Loucy (cell line): ENCODE results near the gene CENPQ.

Experiments
- H2AFZ ChIP-seq: fragments of 200-600 bp; sonication (generic); 2 replicates; pipeline ENCODE4 v1.6.0; 2016; ENCODE audit warnings: antibody characterized with exemption, mild to moderate bottlenecking, low read length, moderate library complexity
- H3F3A ChIP-seq: fragments of 200-600 bp; 2 replicates; pipeline ENCODE4 v1.6.0; 2016; ENCODE audit warnings: antibody characterized with exemption, low read depth, mild to moderate bottlenecking
- H3K27me3 ChIP-seq: fragments of 200-600 bp; sonication (generic); 2 replicates; pipeline ENCODE4 v1.6.1; 2014; ENCODE audit warnings: low read length, mild to moderate bottlenecking; ENCODE audit not compliant: insufficient read depth, poor library complexity, severe bottlenecking
- H3K36me3 ChIP-seq: fragments of 200-600 bp; sonication (generic); 2 replicates; pipeline ENCODE4 v1.6.1; 2016; ENCODE audit warnings: low read length; ENCODE audit not compliant: insufficient read depth
- H3K4me1 ChIP-seq: fragments of 200-600 bp; sonication (generic); 2 replicates; pipeline ENCODE4 v1.5.1; 2014; ENCODE audit warnings: low read length, mild to moderate bottlenecking; ENCODE audit not compliant: insufficient read depth, poor library complexity, severe bottlenecking
- H3K4me2 ChIP-seq: fragments of 200-600 bp; sonication (generic); 2 replicates; pipeline ENCODE4 v1.6.0; 2014; ENCODE audit warnings: antibody characterized with exemption, low read length, low read depth, mild to moderate bottlenecking; ENCODE audit not compliant: poor library complexity, severe bottlenecking
- H3K4me3 ChIP-seq: fragments of 200-600 bp; sonication (generic); 2 replicates; pipeline ENCODE4 v1.5.1; 2014; ENCODE audit warnings: low read length, mild to moderate bottlenecking, mixed read lengths; ENCODE audit not compliant: poor library complexity, severe bottlenecking
- H3K79me2 ChIP-seq: fragments of 200-600 bp; sonication (generic); 2 replicates; pipeline ENCODE4 v1.6.1; 2014; ENCODE audit warnings: low read length; ENCODE audit not compliant: insufficient read depth
- H3K9ac ChIP-seq: fragments of 200-600 bp; sonication (generic); 2 replicates; pipeline ENCODE4 v1.6.0; 2014; ENCODE audit warnings: mild to moderate bottlenecking, low read depth, low read length, moderate library complexity; ENCODE audit not compliant: poor library complexity, severe bottlenecking
- H3K9me2 ChIP-seq: fragments of 200-600 bp; sonication (generic); replicated peaks from 2 replicates; pipeline ENCODE4 v1.6.1; 2016; ENCODE audit warnings: low read depth, low read length, mixed read lengths
- H3K9me3 ChIP-seq: fragments of 200-600 bp; sonication (generic); 2 replicates; pipeline ENCODE4 v1.6.1; 2014; ENCODE audit warnings: mild to moderate bottlenecking, antibody characterized with exemption, low read length, low read depth; ENCODE audit not compliant: insufficient read depth
- H4K20me1 ChIP-seq: fragments of 200-600 bp; sonication (generic); 2 replicates; pipeline ENCODE4 v1.6.0; 2014; ENCODE audit warnings: antibody characterized with exemption, low read length, mild to moderate bottlenecking; ENCODE audit not compliant: insufficient read depth, poor library complexity, severe bottlenecking
- CTCF ChIP-seq: fragments of 200-600 bp; sonication (generic); conservative IDR thresholded peaks from 2 replicates; pipeline ENCODE4 v1.5.1; 2014; ENCODE audit warnings: mild to moderate bottlenecking, antibody characterized with exemption, low read length
- EZH2phosphoT487 ChIP-seq: fragments of 200-600 bp; IDR thresholded peaks from 2 replicates; pipeline ENCODE4 v1.6.1; 2018; ENCODE audit warnings: antibody characterized with exemption, mild to moderate bottlenecking, moderate library complexity, borderline replicate concordance

Gene CENPQ

GRCh38 chr6:49530141-49530776, 67.1 kb downstream of the CENPQ start:
- H3K4me1 ChIP-seq, result no peaks in the 10 kb centered on the region
- no peak overlapping the region for H3K9ac ChIP-seq
- no peaks in the 10 kb centered on the region for H3F3A ChIP-seq
- H3K79me2 ChIP-seq, result no peaks in the 10 kb centered on the region
- H3K4me3 ChIP-seq, result no peak overlapping the region
- H3K36me3 ChIP-seq, result no peaks in the 10 kb centered on the region
- no peaks in the 10 kb centered on the region for H4K20me1 ChIP-seq
- no peak overlapping the region for H2AFZ ChIP-seq
- TF ChIP-seq CTCF, result no peak
- TF ChIP-seq EZH2phosphoT487, result no peak
- H3K27me3 ChIP-seq, result no peaks in the 10 kb centered on the region
- H3K9me3 ChIP-seq, result no peaks in the 10 kb centered on the region
- no peak overlapping the region for H3K4me2 ChIP-seq
- no peaks in the 10 kb centered on the region for H3K9me2 ChIP-seq

GRCh38 chr6:49531774-49532569, 68.8 kb downstream of the CENPQ start:
- Histone ChIP-seq H3K9me2 (no peaks in the 10 kb centered on the region), H3K4me2 (peak overlapping the region; percentile 29), H3K9me3 (no peaks in the 10 kb centered on the region), H3K4me1 (no peaks in the 10 kb centered on the region), H3K27me3 (no peaks in the 10 kb centered on the region), H3K36me3 (no peaks in the 10 kb centered on the region), H3K4me3 (peak overlapping the region; percentile 28), H2AFZ (peak overlapping the region; percentile 74; the same call in 1 of the 2 replicates), H3K9ac (no peak overlapping the region), H4K20me1 (no peaks in the 10 kb centered on the region), H3F3A (no peaks in the 10 kb centered on the region), H3K79me2 (no peaks in the 10 kb centered on the region)
- TF ChIP-seq CTCF (peak; percentile 100), EZH2phosphoT487 (no peak)

GRCh38 chr6:49535795-49536194, 72.6 kb downstream of the CENPQ start:
- H3K27me3 ChIP-seq, result no peaks in the 10 kb centered on the region
- no peaks in the 10 kb centered on the region for H4K20me1 ChIP-seq
- no peaks in the 10 kb centered on the region for H3K36me3 ChIP-seq
- H2AFZ ChIP-seq, result no peak overlapping the region
- H3K4me3 ChIP-seq, result no peak overlapping the region
- H3F3A ChIP-seq, result no peaks in the 10 kb centered on the region
- no peaks in the 10 kb centered on the region for H3K79me2 ChIP-seq
- H3K9ac ChIP-seq, result no peak overlapping the region
- no peaks in the 10 kb centered on the region for H3K9me2 ChIP-seq
- no peaks in the 10 kb centered on the region for H3K9me3 ChIP-seq
- H3K4me2 ChIP-seq, result no peak overlapping the region
- no peak for TF ChIP-seq EZH2phosphoT487
- no peak for TF ChIP-seq CTCF
- H3K4me1 ChIP-seq, result peaks cover 4% of the 10 kb centered on the region
